ENCODE data around the gene PAIP2B.
A peak's percentile ranks its signal among the peaks of the same experiment; 100 is the strongest.
"Not testable (repeated sequence)": the region's sequence is repeated elsewhere in the genome, so short reads cannot be mapped to it uniquely, and the experiment has no call there.

PAIP2B gene, protein sequence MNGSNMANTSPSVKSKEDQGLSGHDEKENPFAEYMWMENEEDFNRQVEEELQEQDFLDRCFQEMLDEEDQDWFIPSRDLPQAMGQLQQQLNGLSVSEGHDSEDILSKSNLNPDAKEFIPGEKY

DNA sequence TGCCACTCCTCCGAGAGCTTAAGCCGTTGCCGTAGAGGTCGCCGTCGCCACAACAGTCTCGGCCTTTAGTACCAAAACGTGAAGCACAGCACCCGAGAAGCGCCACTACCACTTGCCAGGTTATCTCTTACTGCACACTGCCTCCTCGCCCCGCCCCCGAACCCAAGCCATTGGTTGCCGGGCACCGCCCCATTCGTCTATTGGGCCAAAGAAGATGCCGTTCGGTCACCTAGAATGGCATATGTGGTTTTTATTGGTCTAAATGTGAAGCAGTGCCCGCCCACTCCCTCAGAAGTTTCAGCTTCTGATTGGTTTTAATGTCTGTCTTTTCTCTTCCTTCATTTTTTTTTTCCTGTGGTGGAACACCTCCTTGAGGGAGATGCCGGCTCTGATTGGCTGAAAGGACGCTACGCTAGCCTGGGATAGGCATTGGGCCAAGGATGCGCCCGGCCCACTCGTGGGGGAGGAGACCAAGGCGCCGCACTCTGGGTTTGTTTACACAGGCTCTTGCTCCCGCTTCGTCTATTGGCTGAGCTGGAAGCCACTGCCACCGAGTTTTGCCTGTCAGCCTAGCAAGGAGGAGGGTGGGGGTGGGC lies at the start of gene PAIP2B:
Gene PAIP2B (minus strand): TSS at position 139 of the 596 bp plus-strand sequence. CDS start 24,514 bp downstream, outside the sequence.
- DNase-seq, result peak; percentile 100

DNA sequence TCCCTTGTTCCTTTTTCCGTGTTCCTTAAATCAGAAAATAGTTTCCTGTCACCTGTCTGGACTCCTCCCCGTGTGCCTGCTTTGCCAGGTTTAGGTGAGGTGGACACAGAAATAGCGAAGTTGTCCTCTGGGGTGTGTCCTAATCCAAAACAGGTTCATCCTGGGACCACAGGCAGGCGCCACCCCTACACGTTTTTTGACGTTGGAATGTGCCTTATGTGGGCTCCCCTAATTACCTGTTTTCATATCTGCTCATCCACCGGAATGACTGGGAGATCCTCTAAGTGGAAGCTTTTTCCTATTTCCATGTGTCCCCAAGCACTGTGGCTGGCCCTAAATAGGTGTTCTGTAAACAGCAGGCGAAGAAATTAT lies 49.0 kb upstream of the PAIP2B start:
- no peak for DNase-seq

DNA sequence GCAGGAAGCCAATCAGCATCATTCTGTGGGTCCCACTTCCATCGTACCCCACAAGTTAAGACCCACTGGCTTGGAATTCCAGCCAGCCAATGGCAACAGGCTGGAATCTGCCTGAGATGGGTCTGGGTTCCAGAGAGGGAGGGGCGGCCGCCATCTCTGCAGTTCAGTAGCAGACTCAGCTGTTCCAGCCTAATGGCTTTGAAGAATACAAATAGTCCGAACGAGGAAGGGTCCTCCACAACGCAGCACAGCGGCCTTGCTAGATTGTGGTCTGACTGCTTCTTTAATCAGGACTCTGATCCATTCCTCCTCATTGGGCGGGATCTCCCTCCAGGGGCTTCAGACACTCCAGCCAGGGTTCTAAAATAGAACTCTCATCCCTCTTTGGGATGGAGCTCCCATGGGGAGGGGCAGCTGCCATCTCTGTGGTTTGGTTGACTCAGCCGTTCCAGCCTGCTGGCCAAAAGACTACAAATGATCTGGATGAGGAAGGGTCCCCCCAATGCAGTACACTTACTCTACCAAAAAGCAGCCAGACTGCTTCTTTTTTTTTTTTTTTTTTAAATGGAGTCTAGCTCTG lies 42.7 kb upstream of the PAIP2B start:
- DNase-seq, result no peak

DNA sequence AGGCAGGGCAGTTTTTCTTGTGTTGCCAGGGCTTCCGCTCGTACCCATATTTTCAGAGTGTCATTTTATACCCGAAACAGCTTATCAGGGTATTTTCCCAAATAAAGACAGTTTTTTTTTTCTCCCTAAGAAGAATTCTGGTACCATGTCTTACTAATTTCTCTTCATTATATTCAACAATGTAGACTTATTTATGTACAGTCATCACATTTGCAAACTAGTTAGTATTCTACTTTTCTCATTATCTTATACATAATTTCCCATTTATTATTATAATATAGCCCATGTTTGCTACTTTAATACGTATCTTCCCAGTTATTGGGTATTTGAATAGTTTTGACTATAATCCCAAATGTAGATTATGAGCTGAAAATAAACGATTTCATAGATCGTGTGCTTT lies 36.5 kb upstream of the PAIP2B start:
- no peak for DNase-seq

DNA sequence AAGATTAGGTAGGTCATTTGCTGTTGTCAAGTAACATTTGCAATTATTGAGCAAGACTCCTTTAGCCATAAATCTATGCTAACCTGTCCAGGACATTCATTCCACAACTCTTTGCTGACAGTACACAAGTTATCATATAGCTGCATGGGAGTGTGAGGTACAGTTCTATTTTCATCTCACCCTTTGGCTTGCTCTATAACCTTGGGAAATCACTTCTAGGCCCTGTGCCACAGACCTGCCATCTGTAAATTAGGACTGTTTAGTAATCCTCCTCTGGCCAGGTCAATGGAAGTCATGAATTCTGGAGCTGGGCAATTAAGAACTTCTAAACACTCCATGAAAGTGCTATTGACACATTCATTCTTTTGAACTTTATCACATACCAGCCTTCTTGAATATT lies 34.6 kb upstream of the PAIP2B start:
- no peak for DNase-seq

DNA sequence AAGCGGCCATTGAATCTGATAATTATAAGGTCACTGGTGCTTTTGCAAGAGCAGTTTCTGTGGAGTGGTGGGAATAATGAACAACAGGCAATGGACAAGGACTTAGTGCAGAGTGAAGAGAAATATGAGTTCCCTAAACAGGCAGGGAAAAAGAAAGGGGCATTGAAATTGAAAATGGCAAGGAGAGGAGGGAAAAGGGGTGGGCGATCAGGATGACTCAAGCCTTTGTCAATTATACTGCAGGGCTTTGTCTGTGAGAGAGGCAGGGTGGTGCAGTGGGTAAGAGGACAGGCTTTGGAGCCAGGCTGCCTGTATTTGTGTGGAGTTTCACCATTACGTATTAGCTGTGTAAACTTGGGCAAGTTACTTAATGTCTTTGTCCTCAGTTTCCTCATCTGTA lies 29.5 kb upstream of the PAIP2B start:
- peak; percentile 85 for DNase-seq

DNA sequence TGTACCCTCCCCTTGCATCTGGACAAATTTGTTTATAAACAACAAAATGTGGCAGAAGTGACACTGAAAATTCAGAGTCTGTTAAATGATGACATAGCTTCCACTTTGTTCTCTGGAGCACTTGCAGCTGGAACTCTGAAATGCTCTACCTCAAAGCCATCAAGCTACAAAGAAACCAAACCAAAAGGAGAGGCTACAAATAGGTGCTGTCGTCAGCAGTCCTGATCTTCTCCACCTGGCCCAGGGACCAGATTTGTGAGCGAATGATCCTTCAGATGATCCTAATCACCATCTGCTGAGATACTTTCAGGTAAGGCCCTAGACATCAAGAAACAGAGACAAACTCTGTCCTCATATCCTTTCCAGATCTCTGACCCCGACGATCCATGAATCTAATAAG lies 27.9 kb upstream of the PAIP2B start:
- DNase-seq, result no peak

DNA sequence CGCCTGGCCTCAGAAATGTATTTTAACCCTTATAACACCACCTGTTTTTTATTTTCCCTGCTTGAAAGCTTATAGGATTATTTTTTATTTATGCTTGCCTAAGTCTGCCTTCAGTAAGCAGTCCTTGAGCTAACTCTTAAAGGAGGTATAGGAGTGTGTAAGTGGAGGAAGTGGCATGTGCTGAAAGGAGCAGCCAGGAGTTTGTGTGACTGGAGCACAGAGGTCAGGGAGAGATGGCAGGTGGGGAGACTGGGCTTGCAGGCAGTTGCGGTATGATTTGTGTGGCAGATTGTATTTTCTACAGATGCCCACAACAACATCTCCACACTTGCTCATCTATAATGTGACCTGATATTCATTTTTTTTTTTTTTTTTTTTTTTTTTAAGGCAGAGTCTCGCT lies 27.2 kb upstream of the PAIP2B start:
- DNase-seq, result no peak

DNA sequence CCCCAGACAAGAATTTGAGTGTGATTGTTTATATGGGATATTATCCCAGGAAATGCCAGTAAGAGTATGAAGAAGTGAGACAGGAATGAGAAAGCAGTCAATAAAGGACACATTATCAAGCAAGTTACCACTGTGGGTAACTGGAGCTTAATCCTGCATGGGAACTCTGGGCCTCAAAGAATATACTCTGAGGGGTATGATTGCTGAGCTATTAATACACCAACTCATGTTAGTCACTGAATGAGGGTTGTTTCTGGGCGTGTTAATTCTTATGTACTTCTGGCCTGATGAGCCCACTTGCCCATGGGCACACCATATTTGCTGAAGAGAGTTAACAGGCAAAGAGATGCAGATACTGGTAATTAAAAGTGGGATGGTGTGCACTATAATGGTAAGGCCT lies 26.6 kb upstream of the PAIP2B start:
- DNase-seq, result no peak

DNA sequence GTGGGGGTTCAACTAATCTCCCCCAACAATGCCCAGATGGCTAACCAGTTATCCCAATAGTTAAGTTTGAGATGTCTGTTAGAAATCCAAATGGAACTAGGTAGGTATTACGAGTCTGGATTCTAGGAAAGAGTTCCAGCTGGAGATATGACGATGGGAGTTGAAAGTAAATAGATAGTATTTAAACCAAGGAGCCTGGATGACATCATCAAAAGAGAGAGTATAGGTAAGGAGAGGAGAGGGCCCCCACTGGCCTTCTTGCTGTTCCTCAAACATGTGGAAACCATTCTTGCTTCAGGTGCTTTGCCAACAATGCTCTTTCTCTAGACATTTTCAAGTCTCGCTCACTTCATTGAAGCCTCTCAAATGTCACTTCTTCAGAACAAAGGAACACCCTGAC lies 26.0 kb upstream of the PAIP2B start:
- DNase-seq, result no peak

DNA sequence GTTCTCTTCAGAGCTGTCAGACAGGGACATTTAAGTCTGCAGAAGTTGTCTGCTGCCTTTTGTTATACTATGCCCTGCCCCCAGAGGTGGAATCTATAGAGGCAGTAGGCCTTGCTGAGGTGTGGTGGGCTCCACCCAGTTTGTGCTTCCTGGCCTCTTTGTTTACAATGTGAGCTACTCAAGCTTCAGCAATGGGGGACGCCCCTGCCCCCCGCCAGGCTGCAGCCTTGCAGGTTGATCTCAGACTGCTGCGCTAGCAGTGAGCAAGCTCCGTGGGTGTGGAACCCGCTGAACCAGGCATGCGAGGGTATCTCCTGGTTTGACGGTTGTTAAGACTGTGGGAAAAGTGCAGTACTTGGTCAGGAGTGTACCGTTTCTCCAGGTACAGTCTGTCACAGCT lies 24.0 kb upstream of the PAIP2B start:
- no peak for DNase-seq

DNA sequence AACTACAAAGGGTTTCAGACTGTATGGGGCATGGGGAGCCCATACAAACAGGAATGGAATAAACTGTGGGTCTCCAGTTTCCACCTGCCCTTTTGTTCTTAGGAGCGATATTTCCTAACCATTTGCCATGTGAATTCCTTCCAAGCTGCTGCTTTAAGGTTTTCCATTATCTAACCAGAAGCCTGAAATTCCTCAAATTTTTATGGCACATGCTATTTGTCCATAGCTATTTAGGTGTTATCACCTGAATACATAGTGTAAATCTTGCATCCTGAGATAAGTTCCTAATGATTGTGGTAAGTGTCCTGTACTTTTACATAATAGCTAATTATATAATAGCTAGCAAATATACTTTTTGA lies 17.4 kb upstream of the PAIP2B start:
- DNase-seq, result no peak

DNA sequence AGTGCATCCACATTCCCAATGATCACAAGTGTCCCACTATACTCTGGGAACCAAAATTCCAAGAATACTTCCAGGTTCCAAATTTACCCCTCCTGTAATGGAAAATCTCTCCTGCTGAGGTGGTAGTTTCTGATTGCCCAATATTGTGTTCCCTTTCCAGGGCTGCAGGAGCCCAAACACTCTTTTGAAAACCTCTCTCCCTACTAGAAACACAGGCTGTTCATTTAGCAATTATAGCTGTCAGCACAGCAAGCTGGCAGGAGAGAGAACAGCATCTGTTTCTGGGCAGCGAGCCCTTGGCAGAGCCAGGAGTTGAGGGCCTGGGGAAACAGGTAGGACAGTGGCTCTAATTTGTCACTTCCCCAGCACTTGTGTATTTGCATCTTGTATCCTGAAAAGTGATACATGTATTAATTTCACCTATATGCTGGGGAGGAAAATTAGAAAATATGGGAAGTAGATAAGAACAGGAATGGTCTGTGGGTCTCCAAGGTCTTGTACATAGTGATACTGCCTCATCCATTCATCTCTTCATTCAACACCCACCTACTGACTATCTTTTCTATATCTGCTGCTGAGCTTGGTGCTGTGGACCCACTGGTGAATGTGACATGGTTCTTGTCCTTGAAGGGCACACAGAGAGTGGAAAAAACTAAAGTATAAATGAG lies 16.9 kb upstream of the PAIP2B start:
- no peak for DNase-seq

DNA sequence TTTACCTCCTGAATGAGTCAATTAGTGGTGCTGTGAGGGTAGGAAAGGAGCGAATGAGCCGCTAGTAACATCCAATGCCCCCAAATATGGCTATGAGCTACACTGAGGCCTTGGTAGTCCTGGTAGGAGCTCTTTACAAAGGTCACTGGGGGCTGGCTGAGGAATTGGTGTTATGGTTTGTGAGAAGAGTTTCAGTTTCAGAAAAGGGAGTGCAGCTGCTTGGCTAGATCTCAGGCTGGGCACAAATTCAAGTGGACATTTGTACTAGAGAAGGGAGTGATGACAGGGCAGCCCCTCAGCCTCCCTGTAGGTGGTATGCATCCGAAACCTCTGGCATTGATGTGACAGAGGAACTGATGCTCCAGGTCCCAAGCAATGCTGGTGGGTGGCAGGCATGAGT lies 13.9 kb upstream of the PAIP2B start:
- no peak for DNase-seq

DNA sequence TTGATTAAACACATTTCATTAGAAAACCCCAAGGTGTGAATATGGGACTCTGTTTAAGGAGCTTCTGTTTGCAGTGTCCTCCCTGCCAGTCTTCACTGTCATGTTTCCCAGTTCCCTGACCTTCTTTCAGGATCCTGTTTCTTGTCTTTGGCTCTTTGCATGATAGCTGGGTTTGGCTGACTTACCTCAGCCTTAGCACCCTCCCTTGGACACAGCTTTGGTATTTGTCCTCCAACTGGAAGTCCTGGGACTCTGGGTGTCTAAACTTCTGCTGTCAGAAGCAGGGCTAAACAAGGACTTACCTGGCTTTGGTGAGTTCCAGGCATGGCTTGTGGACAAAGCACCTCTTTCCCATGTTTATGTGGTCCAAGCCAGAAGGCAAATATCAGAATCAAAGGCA lies 11.2 kb upstream of the PAIP2B start:
- no peak for DNase-seq

DNA sequence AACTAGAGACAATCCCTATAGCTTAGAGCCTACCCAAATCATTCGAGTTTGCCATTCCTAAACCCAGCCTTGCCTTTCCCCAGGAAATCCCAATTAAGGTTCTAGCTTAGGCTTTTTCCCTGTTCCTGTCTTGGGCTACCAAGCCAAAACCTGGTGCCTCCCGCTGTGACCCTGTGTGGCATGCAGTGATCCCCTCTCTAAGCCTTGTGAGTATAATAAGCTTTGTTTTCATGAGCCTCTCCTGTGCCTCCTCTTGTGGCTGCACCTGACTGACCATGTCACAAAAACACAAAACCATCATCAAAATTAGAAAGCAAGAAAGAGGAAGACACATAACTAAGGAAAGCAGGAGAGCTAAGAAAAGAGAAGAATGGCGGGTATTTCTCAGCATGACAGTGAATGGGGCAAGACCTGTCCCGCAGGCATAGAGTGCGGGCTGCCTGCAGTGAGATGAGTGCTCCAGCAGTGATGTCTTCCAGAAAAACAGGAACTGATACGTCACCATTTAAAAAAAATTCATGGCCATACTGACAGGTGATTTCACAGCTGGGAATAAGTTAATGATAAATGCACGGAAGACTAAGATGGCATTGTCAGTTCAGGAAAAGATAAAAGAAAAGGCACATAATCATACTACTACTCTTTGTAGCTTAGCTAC lies 9.2 kb upstream of the PAIP2B start:
- no peak for DNase-seq

DNA sequence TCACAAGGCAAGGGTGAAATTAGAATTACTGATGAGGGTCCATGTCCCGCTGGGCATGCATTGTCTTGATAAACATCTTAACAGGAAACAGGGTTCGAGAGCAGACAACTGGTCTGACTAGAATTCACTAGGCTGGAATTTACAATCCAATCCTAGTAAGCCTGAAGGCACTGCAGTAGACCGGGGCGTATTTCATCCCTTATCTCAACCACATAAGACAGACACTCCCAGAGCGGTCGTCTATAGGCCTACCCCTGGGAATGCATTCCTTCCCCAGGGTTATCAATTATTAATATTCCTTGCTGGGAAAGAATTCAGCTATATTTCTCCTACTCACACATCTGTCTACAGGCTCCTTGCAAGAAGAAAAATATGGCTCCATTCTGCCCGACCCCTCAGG lies 6.2 kb upstream of the PAIP2B start:
- DNase-seq, result not testable (repeated sequence)

DNA sequence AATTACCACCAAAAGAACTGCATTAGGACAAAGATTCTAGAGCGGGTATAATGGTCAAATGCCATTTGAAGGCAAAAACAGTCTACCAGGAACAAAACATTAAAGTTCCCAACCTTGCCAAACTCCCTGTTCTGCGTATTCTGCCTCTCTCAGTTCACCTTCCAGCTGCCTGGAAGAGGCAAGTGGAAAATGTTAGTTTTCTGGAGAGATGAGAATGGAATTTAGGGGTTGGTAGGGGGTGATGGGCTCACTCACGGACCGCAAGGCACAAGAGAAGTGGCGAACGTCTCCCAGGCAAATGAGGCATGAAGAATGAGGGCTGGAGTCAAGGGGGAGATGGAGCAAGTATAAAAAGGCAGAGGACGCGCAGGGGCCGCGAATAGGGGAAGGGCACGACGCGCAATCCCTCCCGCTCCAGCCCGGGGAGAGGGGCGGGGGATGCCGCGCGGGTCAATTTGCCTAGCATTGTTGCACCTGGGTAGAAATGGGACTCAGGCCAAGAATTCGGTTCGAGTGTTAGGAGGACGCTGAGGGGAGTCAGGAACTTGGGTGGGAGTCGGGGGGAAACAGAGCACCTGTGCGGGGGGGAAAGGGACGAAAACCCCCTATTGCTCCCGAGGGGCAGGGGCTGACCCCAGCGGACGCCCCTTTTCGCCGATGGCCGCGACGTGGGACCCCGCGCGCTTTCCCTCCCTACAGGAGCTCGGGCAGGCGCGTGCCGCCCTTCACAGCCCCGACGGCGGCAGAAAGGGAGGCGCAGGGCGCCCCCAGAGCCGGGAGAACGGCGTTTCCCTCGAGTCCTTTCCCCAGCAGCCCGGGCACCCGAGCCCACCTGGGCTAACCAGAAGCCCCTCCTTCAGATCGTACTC lies 573 bp downstream of the PAIP2B start:
- DNase-seq, result peak; percentile 37

DNA sequence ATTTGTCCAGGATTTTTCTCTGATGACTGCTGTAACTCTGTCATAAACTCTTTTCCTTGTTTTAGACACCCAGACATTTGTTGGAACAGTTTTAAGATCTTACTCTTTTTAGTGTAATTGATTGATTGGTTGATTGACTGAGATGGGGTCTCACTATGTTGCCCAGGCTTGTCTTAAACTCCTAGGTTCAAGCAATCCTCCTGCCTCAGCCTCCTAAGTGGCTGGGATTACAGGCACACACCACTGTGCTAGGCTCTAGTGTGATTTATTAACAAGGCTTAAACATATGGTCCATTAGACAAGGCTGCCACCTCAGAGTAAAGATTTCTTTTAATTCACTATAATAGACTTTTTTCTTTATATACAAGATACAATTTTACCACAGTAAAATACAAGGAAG lies 2.0 kb downstream of the PAIP2B start:
- DNase-seq, result no peak

DNA sequence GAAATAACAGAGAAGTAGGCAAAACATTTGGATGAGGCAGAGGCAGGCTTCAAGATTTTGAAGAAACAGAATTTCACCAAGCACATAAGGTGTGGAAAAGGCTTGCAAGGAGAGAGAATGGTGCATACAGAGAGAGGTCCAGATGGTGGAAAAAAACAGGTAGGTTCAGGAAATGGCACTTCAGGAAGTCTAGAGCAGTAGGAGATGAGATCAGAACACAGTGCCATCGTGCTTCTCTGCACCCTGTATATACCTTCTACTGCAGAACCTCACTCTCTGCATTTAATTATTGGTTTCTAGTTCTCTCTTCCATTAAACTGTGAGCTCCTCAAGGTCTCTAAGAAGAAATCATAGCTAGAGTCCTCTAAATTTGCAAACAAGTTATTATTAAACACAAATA lies 2.4 kb downstream of the PAIP2B start:
- DNase-seq, result no peak

DNA sequence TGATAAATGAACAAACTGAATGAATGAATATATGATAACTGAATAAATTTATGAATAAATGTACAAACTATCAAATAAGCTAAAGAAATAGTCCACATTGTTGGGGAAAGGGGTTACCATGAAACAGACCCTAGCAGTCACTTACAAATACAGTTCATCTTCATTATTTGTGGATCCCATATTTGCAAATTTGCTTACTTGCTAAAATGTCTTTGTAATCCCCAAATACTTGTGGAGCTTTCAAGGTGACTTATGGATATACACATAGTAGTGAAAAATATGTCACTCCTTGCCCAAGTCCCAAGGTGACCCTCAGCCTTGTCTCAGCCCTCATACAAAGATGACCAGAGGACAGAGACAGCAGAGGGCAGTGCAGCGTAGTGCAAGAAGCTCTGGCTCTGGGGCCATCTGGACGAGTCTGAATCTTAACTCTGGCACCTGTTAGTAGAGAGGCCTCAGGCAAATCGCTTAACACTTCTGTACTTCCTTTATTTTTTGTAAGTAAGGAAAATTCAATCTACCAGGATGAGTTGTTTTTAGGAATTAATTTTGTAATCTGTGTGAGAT lies 3.1 kb downstream of the PAIP2B start:
- DNase-seq, result peak; percentile 88

DNA sequence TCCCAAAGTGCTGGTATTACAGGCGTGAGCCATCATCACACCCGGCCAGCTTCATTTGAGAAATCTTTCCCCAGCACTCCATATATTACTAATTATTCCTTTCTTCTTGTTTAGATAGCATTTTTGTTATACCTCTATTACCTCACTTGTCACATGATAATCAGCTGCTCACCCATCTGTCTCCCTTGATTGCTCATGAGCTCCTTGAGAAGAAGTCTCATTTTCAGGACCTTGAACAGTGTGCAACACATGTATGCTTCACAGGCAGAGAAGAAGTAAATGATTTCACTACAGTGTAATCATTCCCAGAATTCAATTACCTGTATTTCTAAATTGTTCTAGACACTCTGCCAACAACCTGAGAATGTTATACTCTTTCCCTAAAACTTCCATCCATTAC lies 6.2 kb downstream of the PAIP2B start:
- DNase-seq, result no peak

DNA sequence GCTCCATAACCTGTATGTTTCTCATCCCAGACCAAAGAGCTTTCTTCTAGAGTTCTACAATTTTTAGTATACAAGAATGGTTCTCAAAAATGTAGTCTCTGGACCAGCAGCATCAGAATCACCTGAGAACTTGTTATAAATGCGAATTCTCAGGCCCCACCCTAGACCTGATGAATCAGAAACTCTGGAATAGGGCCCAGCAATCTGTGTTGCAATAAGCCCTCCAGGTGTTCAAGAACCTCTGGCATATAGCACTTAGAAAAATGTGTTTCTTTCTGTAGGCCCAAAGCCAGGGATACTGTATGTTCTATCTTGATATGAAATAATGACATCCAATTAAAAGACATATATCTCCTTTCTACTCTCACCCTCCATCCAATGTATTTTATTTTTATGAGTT lies 10.4 kb downstream of the PAIP2B start:
- DNase-seq, result no peak

Measured in midbrain (tissue), 1 donor.